ENCODE data around the gene DENND2C.

The DENND2C gene

DNA sequence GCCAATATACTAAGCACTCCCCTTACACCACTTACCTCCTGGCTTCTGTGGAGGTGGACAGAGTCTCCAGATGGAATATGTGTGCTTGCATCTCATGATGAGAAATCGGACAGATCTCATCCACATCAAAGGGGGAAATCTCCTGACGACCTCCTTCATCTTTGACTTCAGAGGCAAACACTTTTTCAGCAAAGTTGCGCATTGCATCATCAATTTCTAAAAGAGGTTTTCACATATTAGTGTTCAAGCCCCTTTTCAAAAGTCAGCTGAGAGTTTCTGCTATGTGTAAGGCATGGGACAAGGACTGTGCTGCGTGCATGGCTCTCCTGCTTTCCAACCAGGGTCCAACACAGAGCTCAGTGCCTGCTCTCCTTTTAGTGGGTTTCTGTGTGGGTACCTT is 18.7 kb upstream of the DENND2C start:
- TF ChIP-seq FOXP2 (optimal IDR thresholded peaks at IDR 0.05; ENCODE audit: borderline replicate concordance, extremely low read depth, extremely low read length, insufficient read depth) (no peak), SIN3A (IDR thresholded peaks at IDR 0.05; ENCODE audit: borderline replicate concordance, insufficient read depth, low read length) (no peak), POLR2AphosphoS5 (IDR thresholded peaks at IDR 0.05; ENCODE audit: low read depth, low read length) (no peak), TAF1 (IDR thresholded peaks at IDR 0.05; ENCODE audit: borderline replicate concordance, insufficient read depth, low read length) (no peak)
- TF ChIP-seq, protein P1, sequence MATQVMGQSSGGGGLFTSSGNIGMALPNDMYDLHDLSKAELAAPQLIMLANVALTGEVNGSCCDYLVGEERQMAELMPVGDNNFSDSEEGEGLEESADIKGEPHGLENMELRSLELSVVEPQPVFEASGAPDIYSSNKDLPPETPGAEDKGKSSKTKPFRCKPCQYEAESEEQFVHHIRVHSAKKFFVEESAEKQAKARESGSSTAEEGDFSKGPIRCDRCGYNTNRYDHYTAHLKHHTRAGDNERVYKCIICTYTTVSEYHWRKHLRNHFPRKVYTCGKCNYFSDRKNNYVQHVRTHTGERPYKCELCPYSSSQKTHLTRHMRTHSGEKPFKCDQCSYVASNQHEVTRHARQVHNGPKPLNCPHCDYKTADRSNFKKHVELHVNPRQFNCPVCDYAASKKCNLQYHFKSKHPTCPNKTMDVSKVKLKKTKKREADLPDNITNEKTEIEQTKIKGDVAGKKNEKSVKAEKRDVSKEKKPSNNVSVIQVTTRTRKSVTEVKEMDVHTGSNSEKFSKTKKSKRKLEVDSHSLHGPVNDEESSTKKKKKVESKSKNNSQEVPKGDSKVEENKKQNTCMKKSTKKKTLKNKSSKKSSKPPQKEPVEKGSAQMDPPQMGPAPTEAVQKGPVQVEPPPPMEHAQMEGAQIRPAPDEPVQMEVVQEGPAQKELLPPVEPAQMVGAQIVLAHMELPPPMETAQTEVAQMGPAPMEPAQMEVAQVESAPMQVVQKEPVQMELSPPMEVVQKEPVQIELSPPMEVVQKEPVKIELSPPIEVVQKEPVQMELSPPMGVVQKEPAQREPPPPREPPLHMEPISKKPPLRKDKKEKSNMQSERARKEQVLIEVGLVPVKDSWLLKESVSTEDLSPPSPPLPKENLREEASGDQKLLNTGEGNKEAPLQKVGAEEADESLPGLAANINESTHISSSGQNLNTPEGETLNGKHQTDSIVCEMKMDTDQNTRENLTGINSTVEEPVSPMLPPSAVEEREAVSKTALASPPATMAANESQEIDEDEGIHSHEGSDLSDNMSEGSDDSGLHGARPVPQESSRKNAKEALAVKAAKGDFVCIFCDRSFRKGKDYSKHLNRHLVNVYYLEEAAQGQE (IDR thresholded peaks at IDR 0.05; ENCODE audit: insufficient read depth in 1 of 2, low read depth in 2 of 2, low read length in 2 of 2), result no peak

DNA sequence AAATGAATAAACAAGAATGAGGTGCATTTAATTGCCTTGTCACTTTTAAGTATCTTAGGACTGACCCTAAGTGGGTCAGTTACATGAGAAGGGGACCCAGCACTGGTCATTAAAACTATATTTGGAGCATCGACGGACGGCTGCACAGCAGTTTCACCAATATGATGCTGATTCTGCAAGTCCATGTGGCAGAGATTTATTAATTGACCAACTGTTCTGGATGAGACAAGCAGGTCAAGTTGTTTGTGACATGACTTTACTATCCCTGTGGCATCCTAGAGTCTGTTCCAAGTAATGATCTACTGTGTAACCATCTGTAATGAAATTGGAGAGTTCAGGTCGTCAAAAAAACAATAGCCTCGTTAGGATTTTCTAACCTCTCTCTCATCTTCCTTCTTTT is 16.0 kb upstream of the DENND2C start:
- TF ChIP-seq TAF1 (IDR thresholded peaks at IDR 0.05; ENCODE audit: borderline replicate concordance, insufficient read depth, low read length), result no peak
- TF ChIP-seq POLR2AphosphoS5 (IDR thresholded peaks at IDR 0.05; ENCODE audit: low read depth, low read length), result no peak
- TF ChIP-seq, protein P1 (IDR thresholded peaks at IDR 0.05; ENCODE audit: insufficient read depth in 1 of 2, low read depth in 2 of 2, low read length in 2 of 2), result no peak
- TF ChIP-seq SIN3A (IDR thresholded peaks at IDR 0.05; ENCODE audit: borderline replicate concordance, insufficient read depth, low read length), result no peak
- TF ChIP-seq FOXP2 (optimal IDR thresholded peaks at IDR 0.05; ENCODE audit: borderline replicate concordance, extremely low read depth, extremely low read length, insufficient read depth), result no peak

DNA sequence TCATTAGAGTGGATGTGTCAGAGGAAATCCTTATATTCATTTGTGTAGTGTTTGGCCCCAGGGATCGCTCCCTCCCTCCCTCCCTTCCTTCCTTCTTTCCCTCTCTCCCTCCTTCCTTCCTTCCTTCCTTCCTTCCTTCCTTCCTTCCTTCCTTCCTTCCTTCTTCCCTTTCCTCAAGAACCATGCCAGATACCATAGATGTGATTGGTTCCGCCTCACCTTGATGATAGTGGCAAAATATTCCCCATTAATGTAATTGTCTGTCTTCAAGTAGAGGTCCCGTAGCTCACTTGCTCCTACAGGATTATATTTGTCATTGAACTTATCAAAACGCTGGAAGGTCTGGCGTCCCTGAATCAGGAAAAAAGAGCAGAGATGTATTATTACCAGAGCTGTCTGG is 7.8 kb upstream of the DENND2C start:
- TF ChIP-seq SIN3A (IDR thresholded peaks at IDR 0.05; ENCODE audit: borderline replicate concordance, insufficient read depth, low read length) (no peak), FOXP2 (optimal IDR thresholded peaks at IDR 0.05; ENCODE audit: borderline replicate concordance, extremely low read depth, extremely low read length, insufficient read depth) (no peak), TAF1 (IDR thresholded peaks at IDR 0.05; ENCODE audit: borderline replicate concordance, insufficient read depth, low read length) (no peak), POLR2AphosphoS5 (IDR thresholded peaks at IDR 0.05; ENCODE audit: low read depth, low read length) (no peak)
- TF ChIP-seq, protein P1 (IDR thresholded peaks at IDR 0.05; ENCODE audit: insufficient read depth in 1 of 2, low read depth in 2 of 2, low read length in 2 of 2), result no peak

DNA sequence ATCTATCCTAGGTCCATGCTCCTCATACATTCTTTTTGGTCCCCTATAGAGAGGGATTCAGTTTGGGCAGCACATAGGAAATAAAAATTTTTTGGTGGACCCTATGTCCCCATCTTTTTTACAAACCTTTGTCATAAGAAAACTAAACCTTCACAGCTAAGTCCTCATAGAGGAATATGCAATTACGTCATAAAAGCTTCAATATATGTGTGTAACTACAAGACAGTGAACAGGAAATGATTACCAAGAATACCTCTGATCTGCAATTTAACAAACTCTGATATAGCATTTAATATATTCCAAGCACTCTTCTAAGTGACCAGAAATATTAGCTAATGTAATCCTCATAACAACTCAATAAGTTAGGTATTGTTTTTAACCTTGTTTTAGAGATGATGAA is 6.3 kb upstream of the DENND2C start:
- TF ChIP-seq TAF1 (IDR thresholded peaks at IDR 0.05; ENCODE audit: borderline replicate concordance, insufficient read depth, low read length) (no peak), SIN3A (IDR thresholded peaks at IDR 0.05; ENCODE audit: borderline replicate concordance, insufficient read depth, low read length) (no peak), FOXP2 (optimal IDR thresholded peaks at IDR 0.05; ENCODE audit: borderline replicate concordance, extremely low read depth, extremely low read length, insufficient read depth) (no peak)
- TF ChIP-seq, protein P1 (IDR thresholded peaks at IDR 0.05; ENCODE audit: insufficient read depth in 1 of 2, low read depth in 2 of 2, low read length in 2 of 2), result no peak

DNA sequence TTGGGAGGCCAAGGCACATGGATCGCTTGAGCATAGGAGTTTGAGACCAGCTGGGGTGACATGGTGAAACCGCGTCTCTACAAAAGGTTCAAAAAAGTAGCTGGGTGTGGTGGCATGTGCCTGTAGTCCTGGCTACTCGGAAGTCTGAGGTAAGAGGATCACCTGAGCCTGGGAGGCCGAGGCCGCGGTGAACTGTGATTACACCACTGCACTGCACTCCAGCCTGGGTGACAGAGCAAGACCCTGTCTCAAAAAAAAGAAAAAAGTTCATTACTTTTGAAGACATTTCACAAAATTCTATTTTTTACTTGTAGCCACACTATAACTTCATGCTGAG is 2.1 kb upstream of the DENND2C start:
- TF ChIP-seq SIN3A (IDR thresholded peaks at IDR 0.05; ENCODE audit: borderline replicate concordance, insufficient read depth, low read length), result no peak
- TF ChIP-seq POLR2AphosphoS5 (IDR thresholded peaks at IDR 0.05; ENCODE audit: low read depth, low read length), result no peak
- TF ChIP-seq, protein P1 (IDR thresholded peaks at IDR 0.05; ENCODE audit: insufficient read depth in 1 of 2, low read depth in 2 of 2, low read length in 2 of 2), result no peak
